A549 (cell line): ENCODE measurements around the gene RAB4B. TPM values are rescaled to one million over a fixed set of nuclear protein-coding genes. Genes with fewer than 3 reads are reported as not detected.
A peak's percentile ranks its signal among the peaks of the same experiment; 100 is the strongest.

Experiments
- ATAC-seq, 2 experiments: fragments of 200-7000 bp in 1 of 2; fragments of >200 bp in 1 of 2; cut with Nextera tagmentation in 1 of 2; cut with Tn5 transposase in 1 of 2; 3 replicates each; pipeline versions ENCODE4 v1.8.0 to v1.9.1; 2018 to 2020; ENCODE audit warnings: mild to moderate bottlenecking in 1 of 2, moderate library complexity in 1 of 2
- CTCF ChIA-PET: fragments of 300-600 bp; sonication (Branson Sonifier 250); formaldehyde crosslinking; extraction: SDS; loops from one replicate; lab custom pipeline; 2021; ENCODE audit warnings: antibody characterized with exemption, inconsistent platforms; lab: Yijun Ruan, JAX
- POLR2A ChIA-PET: fragments of 350-600 bp; formaldehyde crosslinking; extraction: SDS; loops from one replicate; lab custom pipeline; 2021; ENCODE audit warnings: antibody characterized with exemption, inconsistent platforms; lab: Yijun Ruan, JAX
- DNase-seq, 2 experiments: peaks; one replicate each; pipeline versions ENCODE4 v3.0.0 to v3.0.0-alpha.2; 2011 to 2016; ENCODE audit warnings: low read depth in 1 of 2, low spot score in 1 of 2
- FAIRE-seq: peaks from 2 replicates; lab custom pipeline; 2011; peaks lifted over from hg19 to GRCh38; lab: Jason Lieb, UNC
- H3K27ac ChIP-seq, 2 experiments: fragments of >200 bp; sonication (Bioruptor Twin); formaldehyde crosslinking; 3 replicates each; pipeline ENCODE4 v1.5.1; 2016 to 2017
- H3K4me1 ChIP-seq: fragments of >200 bp; sonication (Bioruptor Twin); formaldehyde crosslinking; 3 replicates; pipeline ENCODE4 v1.6.1; 2016
- H3K4me2 ChIP-seq: fragments of >200 bp; sonication (Bioruptor Twin); formaldehyde crosslinking; 3 replicates; pipeline ENCODE4 v1.6.1; 2016
- H3K4me3 ChIP-seq: fragments of >200 bp; sonication (Bioruptor Twin); formaldehyde crosslinking; 3 replicates; pipeline ENCODE4 v1.5.1; 2016
- H3K9me3 ChIP-seq: fragments of >200 bp; sonication (Bioruptor Twin); formaldehyde crosslinking; 3 replicates; pipeline ENCODE4 v1.6.1; 2016
- BHLHE40 ChIP-seq: IDR thresholded peaks from 2 replicates; pipeline ENCODE4 v1.6.1; 2012; ENCODE audit warnings: low read depth, low read length, inconsistent platforms
- CBX2 ChIP-seq: fragments of 200-600 bp; sonication (generic); IDR thresholded peaks from 2 replicates; pipeline ENCODE4 v1.6.1; 2016; ENCODE audit warnings: low read depth, mild to moderate bottlenecking, borderline replicate concordance
- CHD2 ChIP-seq: fragments of 150-350 bp; IDR thresholded peaks from 2 replicates; pipeline ENCODE4 v1.6.1; 2014; ENCODE audit warnings: low read length; ENCODE audit not compliant: partially characterized antibody
- EHF ChIP-seq: fragments of 250-450 bp; sonication (Bioruptor Pico); IDR thresholded peaks from 2 replicates; pipeline ENCODE4 v1.5.0; 2020; ENCODE audit warnings: mild to moderate bottlenecking
- EP300 ChIP-seq, 2 experiments: fragments of >200 bp; sonication (Bioruptor Twin); formaldehyde crosslinking; IDR thresholded peaks; 2 replicates in 1 of 2; 3 replicates in 1 of 2; pipeline ENCODE4 v1.6.1; 2016 to 2017
- ESRRA ChIP-seq: fragments of 150-350 bp; IDR thresholded peaks from 2 replicates; pipeline ENCODE4 v1.6.1; 2014; ENCODE audit warnings: mild to moderate bottlenecking, low read length, borderline replicate concordance
- FOSB ChIP-seq: fragments of 250-450 bp; sonication (Bioruptor Pico); IDR thresholded peaks from 2 replicates; pipeline ENCODE4 v1.5.0; 2020; ENCODE audit warnings: mild to moderate bottlenecking, moderate library complexity
- FOSL2 ChIP-seq, 2 experiments: fragments of 450-650 bp in 1 of 2; fragments of >200 bp in 1 of 2; sonication (Bioruptor Twin) in 1 of 2; formaldehyde crosslinking; IDR thresholded peaks; 2 replicates each; pipeline versions ENCODE4 v1.5.0 to v1.6.1; 2016 to 2020; ENCODE audit warnings: mild to moderate bottlenecking in 1 of 2, moderate library complexity in 1 of 2
- FOXS1 ChIP-seq: fragments of 250-450 bp; sonication (Bioruptor Pico); IDR thresholded peaks from 2 replicates; pipeline ENCODE4 v1.5.0; 2020; ENCODE audit warnings: mild to moderate bottlenecking, moderate library complexity
- HEYL ChIP-seq: fragments of 250-450 bp; sonication (Bioruptor Pico); IDR thresholded peaks from 2 replicates; pipeline ENCODE4 v1.8.0; 2021; ENCODE audit warnings: mild to moderate bottlenecking, moderate library complexity
- HOXA7 ChIP-seq: fragments of 250-450 bp; sonication (Bioruptor Pico); IDR thresholded peaks from 2 replicates; pipeline ENCODE4 v1.5.0; 2020; ENCODE audit warnings: mild to moderate bottlenecking, moderate library complexity
- JUN ChIP-seq, 2 experiments: fragments of >200 bp; sonication (Bioruptor Twin); formaldehyde crosslinking; IDR thresholded peaks; 2 replicates in 1 of 2; 3 replicates in 1 of 2; pipeline ENCODE4 v1.6.1; 2016 to 2017
- KDM1A ChIP-seq: fragments of 200-600 bp; sonication (generic); IDR thresholded peaks from 2 replicates; pipeline ENCODE4 v1.6.1; 2016; ENCODE audit warnings: low read depth, mild to moderate bottlenecking
- KDM5A ChIP-seq: fragments of 200-600 bp; sonication (generic); IDR thresholded peaks from 2 replicates; pipeline ENCODE4 v1.6.1; 2016; ENCODE audit warnings: antibody characterized with exemption, mild to moderate bottlenecking
- MAZ ChIP-seq: fragments of 150-350 bp; IDR thresholded peaks from 2 replicates; pipeline ENCODE4 v1.6.1; 2014; ENCODE audit warnings: antibody characterized with exemption, low read depth, low read length, borderline replicate concordance
- MYC ChIP-seq: IDR thresholded peaks from 2 replicates; pipeline ENCODE4 v1.6.1; 2012; ENCODE audit warnings: mild to moderate bottlenecking, inconsistent platforms, low read length, improper control_type of control experiment, borderline replicate concordance
- NFE2L2 ChIP-seq: fragments of 150-350 bp; conservative IDR thresholded peaks from 2 replicates; pipeline ENCODE4 v1.6.1; 2014; ENCODE audit warnings: low read length
- NPAS2 ChIP-seq: fragments of 250-450 bp; sonication (Bioruptor Pico); IDR thresholded peaks from 2 replicates; pipeline ENCODE4 v1.8.0; 2022; ENCODE audit warnings: mild to moderate bottlenecking, moderate library complexity, borderline replicate concordance
- NR3C1 ChIP-seq: fragments of >200 bp; sonication (Bioruptor Twin); formaldehyde crosslinking; IDR thresholded peaks from 3 replicates; pipeline ENCODE4 v1.6.1; 2017
- PHF8 ChIP-seq: fragments of 200-600 bp; sonication (generic); IDR thresholded peaks from 2 replicates; pipeline ENCODE4 v1.6.1; 2016; ENCODE audit warnings: low read depth, mild to moderate bottlenecking, antibody characterized with exemption, moderate library complexity, borderline replicate concordance
- POLR2A ChIP-seq: IDR thresholded peaks from 2 replicates; pipeline ENCODE4 v1.6.1; 2012; ENCODE audit warnings: mild to moderate bottlenecking, low read length
- POLR2AphosphoS2 ChIP-seq: conservative IDR thresholded peaks from 2 replicates; pipeline ENCODE4 v1.6.1; 2012; ENCODE audit warnings: low read length, improper control_type of control experiment, inconsistent platforms
- RAD21 ChIP-seq, 2 experiments: fragments of >200 bp in 1 of 2; sonication (Bioruptor Twin) in 1 of 2; formaldehyde crosslinking in 1 of 2; IDR thresholded peaks in 1 of 2; conservative IDR thresholded peaks in 1 of 2; 2 replicates in 1 of 2; 3 replicates in 1 of 2; pipeline ENCODE4 v1.6.1; 2012 to 2018; ENCODE audit warnings: inconsistent platforms in 1 of 2
- RARB ChIP-seq: fragments of 250-450 bp; sonication (Bioruptor Pico); IDR thresholded peaks from 2 replicates; pipeline ENCODE4 v1.8.0; 2021; ENCODE audit warnings: mild to moderate bottlenecking, moderate library complexity
- RFX5 ChIP-seq: fragments of 450-650 bp; IDR thresholded peaks from 2 replicates; pipeline ENCODE4 v1.7.1; 2014; ENCODE audit warnings: antibody characterized with exemption, mild to moderate bottlenecking, moderate library complexity
- SMC3 ChIP-seq: fragments of >200 bp; sonication (Bioruptor Twin); formaldehyde crosslinking; IDR thresholded peaks from 3 replicates; pipeline ENCODE4 v1.6.1; 2018; ENCODE audit warnings: inconsistent platforms
- SREBF2 ChIP-seq: fragments of 450-650 bp; IDR thresholded peaks from 2 replicates; pipeline ENCODE4 v1.6.1; 2014; ENCODE audit warnings: mild to moderate bottlenecking, moderate library complexity
- ZNF302 ChIP-seq: fragments of 250-450 bp; sonication (Bioruptor Pico); IDR thresholded peaks from 2 replicates; pipeline ENCODE4 v1.9.0; 2021; ENCODE audit warnings: inconsistent platforms, mild to moderate bottlenecking, moderate library complexity
- WGBS: methylation state at CpG from one replicate; pipeline ENCODE4 v1.1.6; 2017; ENCODE audit errors: missing lambda C conversion rate; 5-methylcytosine and 5-hydroxymethylcytosine counted together
- polyA plus RNA-seq, 4 experiments: library from polyadenylated mRNA; depleted of rRNA in 3 of 4; stranded (reverse); fragments of >200 nt; fragmentation: RNase III in 1 of 4; extraction: RNeasy Plus Mini Kit Qiagen cat#74134 plus additional on column Dnase treatment in 1 of 4; gene quantifications; 2 replicates in 3 of 4; 3 replicates in 1 of 4; pipeline ENCODE4 v1.2.3, GENCODE V29; 2011 to 2017
- TF ChIP-seq, protein P1 (sequence below): fragments of 450-650 bp; IDR thresholded peaks from 2 replicates; pipeline ENCODE4 v1.6.1; 2014; ENCODE audit warnings: antibody characterized with exemption
- TF ChIP-seq, protein P2 (sequence below): IDR thresholded peaks from 2 replicates; pipeline ENCODE4 v1.6.1; 2012
- TF ChIP-seq, protein P3 (sequence below): IDR thresholded peaks from 2 replicates; pipeline ENCODE4 v1.6.1; 2012; ENCODE audit warnings: low read depth, borderline replicate concordance
- TF ChIP-seq, protein P4 (sequence below): fragments of >200 bp; sonication (Bioruptor Twin); formaldehyde crosslinking; IDR thresholded peaks from 3 replicates; pipeline ENCODE4 v1.5.1; 2016
- TF ChIP-seq, protein P5 (sequence below): fragments of >200 bp; sonication (Bioruptor Twin); formaldehyde crosslinking; IDR thresholded peaks from 3 replicates; pipeline ENCODE4 v1.6.1; 2016
- TF ChIP-seq, protein P6 (sequence below): IDR thresholded peaks from 2 replicates; pipeline ENCODE4 v1.6.1; 2012

Gene RAB4B
- polyA plus RNA-seq, 2 of the 4 experiments (the other 2 are of a cell fraction) = 20.7 to 22.9 TPM

DNA sequence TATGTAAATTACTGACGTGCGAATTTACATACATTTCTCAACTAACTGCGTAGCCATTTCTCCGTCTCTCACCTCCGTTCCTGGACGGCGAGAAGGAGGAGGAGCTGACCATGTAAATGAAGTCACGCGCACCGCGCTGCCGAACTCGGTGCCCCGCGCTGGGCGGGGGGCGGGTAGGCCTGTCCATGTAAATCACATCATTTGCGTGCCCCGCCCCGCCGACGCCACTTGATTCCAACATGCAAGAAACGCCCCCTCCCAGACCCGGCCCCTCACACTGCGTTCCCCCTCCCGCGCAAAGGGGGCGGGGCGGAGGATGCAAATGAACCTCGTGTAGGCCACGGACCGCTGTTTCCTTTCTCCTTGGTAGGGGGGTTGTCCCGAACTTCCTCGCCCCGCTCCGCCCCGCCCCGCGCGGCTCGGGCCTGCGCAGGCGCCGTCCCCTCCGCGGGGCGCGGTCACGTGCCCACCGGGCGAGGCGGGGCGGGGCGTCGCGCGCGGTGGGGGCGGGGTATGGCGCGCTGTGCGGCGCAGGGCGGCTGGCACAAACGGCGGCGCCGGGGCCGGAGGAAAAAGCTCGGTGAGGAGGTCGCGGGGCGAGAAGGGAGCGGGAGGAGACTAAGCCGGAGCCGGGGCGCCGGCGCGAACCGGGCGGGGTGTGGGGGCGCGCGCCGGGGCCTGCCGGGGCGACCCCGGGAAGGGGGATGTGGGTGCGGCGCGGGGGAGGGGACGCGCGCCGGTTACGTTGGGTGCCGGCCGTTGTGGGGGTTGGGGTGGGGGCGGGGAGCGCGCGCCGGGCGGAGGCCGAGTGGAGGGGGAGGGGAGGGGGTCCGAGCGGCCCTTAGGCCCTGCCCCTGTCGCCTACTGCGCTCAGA is 20.9 kb downstream of the RAB4B start, which contains the start of gene EGLN2:
Gene EGLN2 (plus strand): TSS at position 509 of the 875 bp plus-strand sequence. CDS start 1,382 bp downstream, outside the sequence.
- ChIA-PET CTCF (interaction anchor here (0.6 to 15.7 kb wide), 35 partner anchors 8 to 467 kb away, joined by 3 to 162 read pairs (median 5); partner anchors contain the start of genes ACTMAP, COQ8B, RAB4B and SNRPA), POLR2A (interaction anchor here (0.6 to 2.3 kb wide), 22 partner anchors 9 to 465 kb away, joined by 3 to 76 read pairs (median 4); partner anchors contain the start of genes ACTMAP, C19orf47, COQ8B and HNRNPUL1)
- ATAC-seq (peak; percentile 86 to 92), FAIRE-seq (peak; percentile 95), DNase-seq (peak; percentile 99 to 100)
- Histone ChIP-seq H3K27ac (peak within 1 kb of the TSS; percentile 95 to 96), H3K4me3 (peak within 1 kb of the TSS; percentile 84), H3K4me1 (peaks cover 47% of the 10 kb centered on the region), H3K4me2 (peak within 1 kb of the TSS; percentile 96), H3K9me3 (no peaks in the 10 kb centered on the region)
- WGBS = 2% methylated on average over 59 of the region's 110 CpGs
- TF ChIP-seq PHF8 (peak; percentile 48), FOSB (CRISPR knock-in tag) (no peak), NFE2L2 (no peak), JUN (IDR thresholded peaks at IDR 0.05) (peak; percentile 80 to 96; a peak in 3 of 5 replicates), SREBF2 (no peak), FOXS1 (no peak), HEYL (CRISPR knock-in tag) (no peak), CHD2 (peak; percentile 59), RAD21 (conservative IDR thresholded peaks at IDR 0.05 in 1 of 2, IDR thresholded peaks at IDR 0.05 in 1 of 2) (no peak), POLR2AphosphoS2 (no peak), KDM1A (no peak), ESRRA (no peak), HOXA7 (CRISPR knock-in tag) (no peak), MAZ (peak; percentile 97), RARB (no peak), EHF (no peak), BHLHE40 (peak; percentile 90), NPAS2 (CRISPR knock-in tag) (no peak), RFX5 (peak; percentile 79; the same call in 1 of the 2 replicates), ZNF302 (CRISPR knock-in tag) (no peak), SMC3 (peak; percentile 11; the same call in 1 of the 3 replicates), KDM5A (no peak), EP300 (IDR thresholded peaks at IDR 0.05) (peak in 1 of 2 experiments; percentile 32; a peak in 1 of 5 replicates), CBX2 (no peak), MYC (peak; percentile 55; the same call in 1 of the 2 replicates), NR3C1 (no peak), FOSL2 (IDR thresholded peaks at IDR 0.05) (no peak), FOSL2 (CRISPR knock-in tag; IDR thresholded peaks at IDR 0.05) (no peak), POLR2A (peak; percentile 81)
- TF ChIP-seq, protein P1, sequence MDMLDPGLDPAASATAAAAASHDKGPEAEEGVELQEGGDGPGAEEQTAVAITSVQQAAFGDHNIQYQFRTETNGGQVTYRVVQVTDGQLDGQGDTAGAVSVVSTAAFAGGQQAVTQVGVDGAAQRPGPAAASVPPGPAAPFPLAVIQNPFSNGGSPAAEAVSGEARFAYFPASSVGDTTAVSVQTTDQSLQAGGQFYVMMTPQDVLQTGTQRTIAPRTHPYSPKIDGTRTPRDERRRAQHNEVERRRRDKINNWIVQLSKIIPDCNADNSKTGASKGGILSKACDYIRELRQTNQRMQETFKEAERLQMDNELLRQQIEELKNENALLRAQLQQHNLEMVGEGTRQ = peak; percentile 83
- TF ChIP-seq, protein P2, sequence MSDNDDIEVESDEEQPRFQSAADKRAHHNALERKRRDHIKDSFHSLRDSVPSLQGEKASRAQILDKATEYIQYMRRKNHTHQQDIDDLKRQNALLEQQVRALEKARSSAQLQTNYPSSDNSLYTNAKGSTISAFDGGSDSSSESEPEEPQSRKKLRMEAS = peak; percentile 87
- TF ChIP-seq, protein P3, sequence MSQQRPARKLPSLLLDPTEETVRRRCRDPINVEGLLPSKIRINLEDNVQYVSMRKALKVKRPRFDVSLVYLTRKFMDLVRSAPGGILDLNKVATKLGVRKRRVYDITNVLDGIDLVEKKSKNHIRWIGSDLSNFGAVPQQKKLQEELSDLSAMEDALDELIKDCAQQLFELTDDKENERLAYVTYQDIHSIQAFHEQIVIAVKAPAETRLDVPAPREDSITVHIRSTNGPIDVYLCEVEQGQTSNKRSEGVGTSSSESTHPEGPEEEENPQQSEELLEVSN = peak; percentile 10; the same call in 1 of the 2 replicates
- TF ChIP-seq, protein P4, sequence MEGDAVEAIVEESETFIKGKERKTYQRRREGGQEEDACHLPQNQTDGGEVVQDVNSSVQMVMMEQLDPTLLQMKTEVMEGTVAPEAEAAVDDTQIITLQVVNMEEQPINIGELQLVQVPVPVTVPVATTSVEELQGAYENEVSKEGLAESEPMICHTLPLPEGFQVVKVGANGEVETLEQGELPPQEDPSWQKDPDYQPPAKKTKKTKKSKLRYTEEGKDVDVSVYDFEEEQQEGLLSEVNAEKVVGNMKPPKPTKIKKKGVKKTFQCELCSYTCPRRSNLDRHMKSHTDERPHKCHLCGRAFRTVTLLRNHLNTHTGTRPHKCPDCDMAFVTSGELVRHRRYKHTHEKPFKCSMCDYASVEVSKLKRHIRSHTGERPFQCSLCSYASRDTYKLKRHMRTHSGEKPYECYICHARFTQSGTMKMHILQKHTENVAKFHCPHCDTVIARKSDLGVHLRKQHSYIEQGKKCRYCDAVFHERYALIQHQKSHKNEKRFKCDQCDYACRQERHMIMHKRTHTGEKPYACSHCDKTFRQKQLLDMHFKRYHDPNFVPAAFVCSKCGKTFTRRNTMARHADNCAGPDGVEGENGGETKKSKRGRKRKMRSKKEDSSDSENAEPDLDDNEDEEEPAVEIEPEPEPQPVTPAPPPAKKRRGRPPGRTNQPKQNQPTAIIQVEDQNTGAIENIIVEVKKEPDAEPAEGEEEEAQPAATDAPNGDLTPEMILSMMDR = no peak; the same call in 2 of the 3 replicates
- TF ChIP-seq, protein P5, sequence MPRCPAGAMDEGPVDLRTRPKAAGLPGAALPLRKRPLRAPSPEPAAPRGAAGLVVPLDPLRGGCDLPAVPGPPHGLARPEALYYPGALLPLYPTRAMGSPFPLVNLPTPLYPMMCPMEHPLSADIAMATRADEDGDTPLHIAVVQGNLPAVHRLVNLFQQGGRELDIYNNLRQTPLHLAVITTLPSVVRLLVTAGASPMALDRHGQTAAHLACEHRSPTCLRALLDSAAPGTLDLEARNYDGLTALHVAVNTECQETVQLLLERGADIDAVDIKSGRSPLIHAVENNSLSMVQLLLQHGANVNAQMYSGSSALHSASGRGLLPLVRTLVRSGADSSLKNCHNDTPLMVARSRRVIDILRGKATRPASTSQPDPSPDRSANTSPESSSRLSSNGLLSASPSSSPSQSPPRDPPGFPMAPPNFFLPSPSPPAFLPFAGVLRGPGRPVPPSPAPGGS = peak; percentile 62; the same call in 2 of the 3 replicates
- TF ChIP-seq, protein P6, sequence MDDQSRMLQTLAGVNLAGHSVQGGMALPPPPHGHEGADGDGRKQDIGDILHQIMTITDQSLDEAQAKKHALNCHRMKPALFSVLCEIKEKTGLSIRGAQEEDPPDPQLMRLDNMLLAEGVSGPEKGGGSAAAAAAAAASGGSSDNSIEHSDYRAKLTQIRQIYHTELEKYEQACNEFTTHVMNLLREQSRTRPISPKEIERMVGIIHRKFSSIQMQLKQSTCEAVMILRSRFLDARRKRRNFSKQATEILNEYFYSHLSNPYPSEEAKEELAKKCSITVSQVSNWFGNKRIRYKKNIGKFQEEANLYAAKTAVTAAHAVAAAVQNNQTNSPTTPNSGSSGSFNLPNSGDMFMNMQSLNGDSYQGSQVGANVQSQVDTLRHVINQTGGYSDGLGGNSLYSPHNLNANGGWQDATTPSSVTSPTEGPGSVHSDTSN = peak; percentile 64; the same call in 1 of the 2 replicates
